DND-41 (cell line): Measurements from ENCODE around the gene MAN2A1.

Experiments used
- CTCF ChIP-seq: IDR thresholded peaks from 2 replicates; pipeline ENCODE4 v1.5.1; 2012; ENCODE audit warnings: borderline replicate concordance, low read length, moderate library complexity, mild to moderate bottlenecking; ENCODE audit not compliant: poor library complexity, severe bottlenecking; ENCODE audit errors: extremely low read depth
- EZH2 ChIP-seq: IDR thresholded peaks from 3 replicates; pipeline ENCODE4 v1.6.1; 2012; ENCODE audit warnings: borderline replicate concordance, low read depth, mild to moderate bottlenecking, moderate library complexity, low read length, inconsistent platforms; ENCODE audit not compliant: severe bottlenecking

- TF ChIP-seq CTCF (no peak), EZH2 (no peak)
Observed at GRCh38 chr5:109659901-109660300, 29.8 kb upstream of the MAN2A1 start.
